Activated T-cell treated with anti-CD3 and anti-CD28 coated beads for 48 hours (primary cell): ENCODE data around the gene RABAC1.

Experiments used
- DNase-seq: peaks from one replicate; pipeline ENCODE4 v3.0.0-alpha.2; 2020; ENCODE audit warnings: low read depth

RABAC1 gene

GRCh38 chr19:41988947-41989346 is 29.8 kb upstream of the RABAC1 start:
- DNase-seq, result no peak

DNA sequence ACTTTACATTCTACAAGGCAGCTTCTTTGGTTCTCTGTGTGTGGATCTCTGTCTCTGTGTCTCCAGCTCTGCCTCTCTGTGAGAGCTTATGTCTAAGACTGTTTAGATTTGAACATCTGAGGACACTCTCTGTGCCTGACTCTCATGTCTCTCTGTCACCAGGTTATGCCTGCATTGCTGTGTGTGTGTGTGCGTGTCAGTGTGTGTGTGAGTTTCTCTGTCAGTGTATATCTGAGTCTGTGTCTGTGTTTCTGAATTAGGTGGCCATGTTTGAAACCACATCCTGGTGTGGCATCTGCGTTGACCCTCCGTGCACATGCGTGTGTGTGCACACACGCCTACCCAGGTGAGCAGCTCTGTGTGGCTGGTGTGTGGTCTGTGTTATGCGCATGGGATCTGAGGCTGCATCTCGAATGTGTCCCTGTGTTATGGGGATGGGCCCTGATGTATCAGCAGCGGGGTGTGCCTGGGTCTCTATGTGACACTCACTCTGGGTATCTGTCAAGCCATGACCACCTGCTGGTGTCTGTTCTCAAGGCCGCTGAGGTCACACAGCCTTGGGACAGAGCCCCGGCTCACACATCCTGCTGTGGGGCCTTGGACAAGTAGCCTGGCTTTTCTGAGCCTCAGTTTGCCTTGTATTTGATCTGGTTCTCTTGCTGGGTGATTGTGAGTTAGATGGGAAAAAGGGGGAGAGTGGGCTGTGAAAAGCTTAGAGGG is 28.2 kb upstream of the RABAC1 start:
- DNase-seq, result no peak

- DNase-seq, result no peak
Measured at GRCh38 chr19:41984961-41985360, 25.8 kb upstream of the RABAC1 start.

DNA sequence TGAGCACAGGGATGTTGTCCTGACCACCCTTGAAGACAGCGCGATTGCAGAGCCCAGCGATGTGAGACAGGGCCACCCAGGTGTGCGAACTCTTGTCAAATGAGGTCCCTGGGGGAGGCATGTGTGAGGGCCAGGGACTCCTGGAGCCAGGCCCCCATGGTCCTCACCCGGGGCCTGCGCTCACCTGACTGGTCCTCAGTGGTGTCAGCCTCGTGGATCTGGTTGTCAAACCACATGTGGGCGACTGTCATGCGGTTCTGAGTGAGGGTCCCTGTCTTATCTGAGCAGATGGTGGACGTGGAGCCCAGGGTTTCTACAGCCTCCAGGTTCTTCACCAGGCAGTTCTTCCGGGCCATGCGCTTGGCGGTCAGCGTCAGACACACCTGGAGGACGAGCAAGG is 22.6 kb upstream of the RABAC1 start:
- DNase-seq, result no peak

DNA sequence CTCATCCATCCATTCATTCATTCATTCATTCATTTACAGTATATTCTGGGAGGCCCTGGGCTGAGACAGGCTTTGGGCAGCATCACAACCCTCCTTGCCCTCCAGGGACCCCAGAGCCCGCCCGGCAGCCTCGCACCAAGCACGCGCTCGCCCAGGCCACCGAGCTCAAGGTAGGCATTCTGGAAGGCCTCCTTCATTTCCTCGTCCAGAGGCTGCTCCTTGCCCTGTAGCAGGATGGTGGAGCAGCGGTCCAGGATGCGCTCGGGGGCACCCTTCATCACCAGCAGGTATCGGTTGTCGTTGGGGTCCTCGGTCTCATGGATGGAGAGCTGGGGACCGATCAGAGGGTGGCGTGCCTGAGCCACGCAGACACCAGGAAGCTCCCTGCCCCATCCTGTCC is 19.3 kb upstream of the RABAC1 start:
- no peak for DNase-seq

DNA sequence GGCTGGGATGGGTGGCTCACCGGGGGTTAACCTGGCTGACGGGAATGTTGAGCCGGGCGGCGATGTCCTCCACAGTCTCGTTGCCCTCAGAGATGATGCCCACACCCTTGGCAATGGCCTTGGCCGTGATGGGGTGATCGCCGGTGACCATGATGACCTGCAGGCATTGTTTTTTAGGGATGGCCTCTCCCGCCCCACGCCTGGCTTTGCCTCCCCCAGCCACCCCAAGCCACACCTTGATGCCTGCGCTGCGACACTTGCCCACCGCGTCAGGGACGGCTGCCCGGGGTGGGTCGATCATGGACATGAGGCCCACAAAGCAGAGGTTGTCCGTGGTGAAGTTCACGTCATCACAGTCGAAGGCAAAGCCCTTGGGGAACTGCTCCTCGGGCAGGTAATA is 18.8 kb upstream of the RABAC1 start:
- no peak for DNase-seq

DNA sequence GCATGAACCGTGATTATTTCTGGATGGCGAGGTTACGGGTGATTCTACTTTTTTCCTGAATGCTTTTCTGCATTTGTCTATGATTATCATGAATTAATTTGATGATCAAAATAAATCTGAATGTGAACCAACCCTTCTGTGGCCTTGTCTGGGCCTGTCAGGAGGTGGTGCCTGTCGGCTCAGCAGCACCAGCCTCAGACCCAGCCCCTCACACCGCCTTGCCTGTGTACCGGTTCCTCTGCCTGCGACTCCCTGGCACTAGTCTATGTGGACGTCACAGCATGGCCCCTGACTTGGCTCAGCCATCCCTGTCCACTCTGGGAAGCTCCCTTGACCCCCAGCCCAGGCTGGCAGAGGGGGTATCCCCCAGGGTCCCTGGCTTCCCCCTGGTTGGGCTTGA is 15.5 kb upstream of the RABAC1 start:
- DNase-seq, result no peak

DNA sequence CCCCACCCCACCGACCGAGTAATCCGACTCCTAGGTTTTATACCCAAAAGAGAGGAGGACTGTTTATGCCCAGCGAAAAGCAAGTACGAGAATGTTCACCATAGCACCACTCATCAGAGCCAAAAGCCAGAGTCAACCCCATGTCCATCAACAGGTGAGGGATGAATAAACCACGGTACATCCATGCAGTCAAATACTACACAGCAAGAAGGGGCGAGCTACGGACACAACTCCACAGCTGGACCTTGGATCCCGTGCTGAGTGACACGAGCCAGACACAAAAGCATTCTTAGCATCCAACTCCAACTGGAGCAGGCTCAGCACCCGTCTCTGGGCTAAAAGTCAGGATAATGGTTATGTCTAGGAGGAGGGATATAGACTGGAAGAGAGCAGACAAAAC is 12.2 kb upstream of the RABAC1 start:
- no peak for DNase-seq

DNA sequence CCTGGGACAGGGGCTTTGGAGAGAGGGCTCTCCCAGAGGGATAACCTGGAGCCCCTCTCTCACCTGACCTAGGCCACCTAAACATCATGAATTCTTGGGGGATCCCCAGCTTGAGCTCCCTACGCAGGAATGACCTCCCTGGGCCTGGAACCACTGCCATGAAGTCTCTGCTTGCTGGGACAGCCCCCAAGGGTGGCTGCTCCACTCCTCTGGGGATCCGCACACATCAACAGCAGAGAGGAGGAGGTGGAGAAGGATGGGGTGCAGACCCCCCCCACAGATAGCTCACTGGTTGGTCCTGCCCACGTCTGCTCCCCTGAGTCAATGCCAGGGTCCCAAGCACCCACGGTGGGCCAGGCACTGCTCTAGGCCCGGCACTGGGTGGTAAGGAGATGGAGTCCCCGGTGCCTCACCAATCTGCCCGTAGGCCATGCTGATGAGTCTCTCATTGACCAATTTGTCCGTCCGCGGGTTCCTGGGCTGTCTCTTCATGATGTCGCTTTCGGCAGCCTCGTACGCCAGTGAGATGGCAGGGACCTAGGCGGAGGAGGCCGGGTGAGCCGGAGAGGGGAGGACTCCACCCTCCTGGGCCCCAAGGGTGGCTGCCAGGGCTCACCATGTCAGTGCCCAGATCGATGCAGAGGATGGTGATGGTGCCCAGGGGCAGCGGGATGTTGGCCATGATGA is 10.8 kb upstream of the RABAC1 start:
- DNase-seq, result no peak

GRCh38 chr19:41968751-41969595 is 9.9 kb upstream of the RABAC1 start:
- no peak for DNase-seq

DNA sequence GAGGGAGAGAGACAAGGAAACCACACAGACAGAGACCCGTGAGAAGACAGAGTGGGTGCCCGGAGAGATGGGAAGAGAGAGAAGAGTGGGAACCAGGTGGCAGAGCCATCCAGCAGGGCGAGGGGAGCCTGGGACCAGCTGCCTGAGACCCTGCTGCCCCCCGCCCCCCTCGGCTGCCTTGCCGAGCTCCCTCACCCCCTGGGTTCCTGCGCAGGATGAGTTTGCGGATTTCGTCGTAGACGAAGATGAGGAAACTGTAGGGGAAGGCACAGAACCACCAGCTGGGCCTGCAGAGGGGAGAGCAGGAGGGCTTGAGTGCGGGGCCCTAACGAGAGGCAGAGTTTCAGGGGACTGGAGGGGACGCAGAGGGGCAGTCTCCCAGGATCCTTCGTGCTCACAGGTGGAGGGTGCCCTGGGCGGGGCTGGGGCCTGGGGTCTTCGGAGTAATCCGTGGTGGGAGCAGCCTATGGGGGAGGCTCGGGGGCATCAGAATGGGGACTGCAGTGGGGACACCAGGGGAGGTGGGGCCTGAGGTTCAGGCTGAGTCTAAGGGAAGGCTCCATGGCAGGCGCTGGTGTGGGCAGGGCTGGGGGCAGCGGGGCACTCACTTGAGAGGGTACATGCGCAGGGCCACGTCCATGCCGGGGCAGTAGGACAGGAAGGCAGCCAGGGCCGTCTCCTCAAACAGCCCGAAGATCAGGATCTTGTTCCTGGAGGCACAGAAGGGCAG is 8.1 kb upstream of the RABAC1 start:
- no peak for DNase-seq

DNA sequence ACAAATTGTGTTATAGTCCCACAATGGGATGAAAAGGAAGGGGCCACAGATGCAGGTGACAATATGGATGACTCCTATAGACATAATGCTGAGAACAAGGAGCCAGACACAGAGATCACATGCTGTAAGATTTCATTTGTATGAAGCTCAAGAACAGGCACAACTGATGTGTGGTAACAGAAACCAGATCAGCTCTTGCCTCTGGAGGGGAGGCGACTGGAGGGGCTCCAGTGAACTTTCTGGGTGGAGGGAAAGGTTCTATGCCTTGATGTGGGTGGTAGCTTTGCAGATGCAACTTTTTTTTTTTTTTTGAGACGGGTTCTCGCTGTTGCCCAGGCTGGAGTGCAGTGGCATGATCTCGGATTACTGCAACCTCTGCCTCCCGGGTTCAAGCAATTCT is 6.0 kb upstream of the RABAC1 start:
- no peak for DNase-seq

GRCh38 chr19:41960973-41961372 is 1.9 kb upstream of the RABAC1 start:
- DNase-seq, result no peak

GRCh38 chr19:41958367-41959055 is 610 bp downstream of the RABAC1 start:
- DNase-seq, result peak; percentile 83

GRCh38 chr19:41957838-41958366 is 1.2 kb downstream of the RABAC1 start:
- peak; percentile 48 for DNase-seq

DNA sequence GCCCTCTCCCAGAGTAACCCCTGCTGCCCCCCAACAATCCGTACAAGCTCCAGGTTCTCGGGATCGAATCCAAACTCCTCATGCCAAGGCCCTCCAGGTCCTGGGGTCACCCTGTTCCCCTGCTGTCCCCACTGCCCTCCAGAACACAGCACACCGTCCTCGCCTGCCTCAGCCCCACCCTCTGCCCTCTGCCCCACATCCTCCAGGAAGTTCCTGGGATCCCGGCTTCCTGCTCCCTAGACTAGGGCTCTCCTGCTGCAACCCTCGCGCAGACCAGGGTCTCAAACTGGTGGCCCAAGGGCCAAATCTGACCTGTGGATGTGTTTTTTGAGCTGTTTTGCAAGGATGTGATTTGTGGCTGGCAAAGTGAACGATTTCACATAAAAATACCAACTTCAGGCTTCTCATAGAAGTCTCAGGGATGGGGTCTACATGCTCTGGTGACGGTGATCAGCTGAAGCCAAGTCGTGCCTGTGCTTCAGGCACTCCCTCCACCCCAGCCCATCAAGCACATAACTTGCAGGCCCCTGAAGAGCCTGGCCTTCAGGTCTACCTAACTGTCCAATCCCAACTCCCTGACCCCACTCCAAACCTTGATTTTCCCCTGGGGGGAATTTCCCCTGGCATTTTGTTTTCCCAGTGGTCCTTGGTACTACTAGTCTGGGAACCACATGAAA is 1.8 kb downstream of the RABAC1 start:
- DNase-seq, result no peak

DNA sequence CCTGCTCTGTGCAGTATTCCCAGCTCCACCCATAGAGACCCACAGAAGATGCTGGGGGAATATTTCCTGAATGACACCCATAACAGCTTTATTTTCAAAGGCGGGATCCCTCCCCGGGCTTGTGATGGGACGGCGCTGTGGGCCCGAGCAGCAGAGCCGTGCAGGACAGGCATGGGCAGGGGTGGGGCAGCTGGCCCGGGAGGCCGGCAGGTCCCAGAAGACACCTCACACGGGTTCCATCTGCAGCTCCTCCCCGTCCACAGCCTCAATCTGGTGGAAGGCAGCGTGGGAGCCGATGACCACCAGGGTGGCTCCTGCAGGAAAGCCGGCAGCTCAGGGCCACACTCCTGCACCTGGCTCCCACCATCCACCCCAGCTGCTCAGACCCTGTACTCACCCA is 2.5 kb downstream of the RABAC1 start:
- DNase-seq, result no peak

- no peak for DNase-seq
Measured at GRCh38 chr19:41955521-41955920, 3.6 kb downstream of the RABAC1 start.

GRCh38 chr19:41951686-41952172 is 7.4 kb downstream of the RABAC1 start:
- DNase-seq, result peak; percentile 81

DNA sequence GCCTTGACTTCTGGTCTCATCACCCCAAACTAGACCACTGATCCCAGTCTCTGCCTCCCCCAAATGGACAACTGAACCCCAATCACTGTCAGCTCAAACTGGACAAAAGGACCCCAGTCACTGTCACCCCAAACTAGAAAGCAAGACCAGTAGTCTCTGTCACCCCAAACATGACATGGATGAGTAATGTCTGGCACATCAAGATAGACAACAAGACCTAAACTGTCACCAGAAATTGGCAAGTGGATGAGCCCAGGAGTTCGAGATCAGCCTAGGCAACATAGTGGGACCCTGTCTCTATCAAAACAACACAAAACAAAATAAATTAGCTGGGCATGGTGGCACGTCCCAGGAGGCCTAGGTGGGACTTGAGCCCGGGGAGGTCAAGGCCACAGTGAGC is 12.0 kb downstream of the RABAC1 start:
- DNase-seq, result no peak
